Tibial nerve (tissue), 4 donors: Measurements from ENCODE around the gene RPP14.

Experiments used
- CTCF ChIP-seq, 5 experiments: fragments of 200-600 bp in 3 of 5; fragments of 450-650 bp in 2 of 5; sonication (generic) in 3 of 5; IDR thresholded peaks; one replicate each; pipeline ENCODE4 v1.5.1; 2016 to 2019; ENCODE audit warnings: antibody characterized with exemption in 5 of 5, mild to moderate bottlenecking in 3 of 5, moderate library complexity in 2 of 5
- EP300 ChIP-seq, 2 donors: sonication (generic); formaldehyde crosslinking; IDR thresholded peaks; one replicate each; pipeline ENCODE4 v1.6.1; 2017; ENCODE audit warnings: antibody characterized with exemption in 2 of 2, mild to moderate bottlenecking in 1 of 2

- TF ChIP-seq CTCF (IDR thresholded peaks at IDR 0.05) (no peak), EP300 (IDR thresholded peaks at IDR 0.05) (no peak)
Measured at GRCh38 chr3:58334506-58334884, 28.4 kb downstream of the RPP14 start.
